T-helper 9 cell (primary cell): ENCODE data around the gene HOXA11.

ENCODE experiments used
- DNase-seq: peaks from one replicate; pipeline ENCODE4 v3.0.0-alpha.2; 2020

Gene HOXA11

GRCh38 chr7:27205325-27206280, 20.6 kb upstream of the HOXA11 start:
- no peak for DNase-seq

GRCh38 chr7:27204851-27205322, 19.9 kb upstream of the HOXA11 start:
- DNase-seq, result no peak

- no peak for DNase-seq
These were observed 19.0 kb upstream of the HOXA11 start for GRCh38 chr7:27203964-27204594.

GRCh38 chr7:27203365-27203953, 18.4 kb upstream of the HOXA11 start:
- no peak for DNase-seq

GRCh38 chr7:27202862-27203134, 17.8 kb upstream of the HOXA11 start:
- no peak for DNase-seq

- DNase-seq, result no peak
These were observed 17.2 kb upstream of the HOXA11 start for GRCh38 chr7:27202018-27202861.

- DNase-seq, result no peak
These were observed 16.6 kb upstream of the HOXA11 start for GRCh38 chr7:27201580-27202017.

- no peak for DNase-seq
These were observed 15.9 kb upstream of the HOXA11 start for GRCh38 chr7:27200761-27201579.

- no peak for DNase-seq
These were observed 15.1 kb upstream of the HOXA11 start, which contains the start of gene HOXA13 for GRCh38 chr7:27199849-27200760. HOXA13 (minus strand) TSS chr7:27200091; CDS start chr7:27200077, 14 bp downstream.

- no peak for DNase-seq
These were observed 14.1 kb upstream of the HOXA11 start for GRCh38 chr7:27198871-27199801.

GRCh38 chr7:27198138-27198841, 13.3 kb upstream of the HOXA11 start:
- DNase-seq, result no peak

- no peak for DNase-seq
These were observed 12.4 kb upstream of the HOXA11 start for GRCh38 chr7:27197137-27198042.

GRCh38 chr7:27196287-27196767, 11.3 kb upstream of the HOXA11 start:
- DNase-seq, result peak; percentile 86

GRCh38 chr7:27194686-27195379, 9.8 kb upstream of the HOXA11 start:
- no peak for DNase-seq

GRCh38 chr7:27194002-27194352, 8.9 kb upstream of the HOXA11 start:
- DNase-seq, result no peak

GRCh38 chr7:27193335-27194001, 8.4 kb upstream of the HOXA11 start:
- no peak for DNase-seq
